Activated naive CD4-positive, alpha-beta T cell treated with anti-CD3 and anti-CD28 coated beads, Interleukin-2, amount 50 U/mL, for 72 hours (primary cell): ENCODE measurements around the gene SESTD1. TPM values are rescaled to one million over a fixed set of nuclear protein-coding genes. Genes with fewer than 3 reads are reported as not detected.
"Not testable (repeated sequence)": the region's sequence is repeated elsewhere in the genome, so short reads cannot be mapped to it uniquely, and the experiment has no call there.

ENCODE experiments used
- ATAC-seq, 2 donors: fragments of 150-1000 bp; cut with Tn5 transposase; 2 replicates each; pipeline ENCODE4 v1.10.0; 2021; ENCODE audit warnings: mild to moderate bottlenecking in 2 of 2, moderate library complexity in 2 of 2
- DNase-seq, 2 donors: peaks; one replicate each; pipeline ENCODE4 v3.0.0; 2021 to 2022; ENCODE audit warnings: low spot score in 2 of 2
- H3K27ac Mint-ChIP-seq, 2 donors: one replicate each; pipeline ENCODE4 v1.8.0; 2022; ENCODE audit warnings: mild to moderate bottlenecking in 2 of 2, mixed read lengths in 2 of 2
- H3K36me3 Mint-ChIP-seq, 2 donors: one replicate each; pipeline ENCODE4 v1.8.0; 2022; ENCODE audit warnings: mixed read lengths in 2 of 2
- H3K9me3 Mint-ChIP-seq, 2 donors: one replicate each; pipeline ENCODE4 v1.8.0; 2022; ENCODE audit warnings: mixed read lengths in 2 of 2
- total RNA-seq, 2 donors: library from RNA; stranded (reverse); gene quantifications; one replicate each; pipeline ENCODE4 v1.2.3, GENCODE V29; 2022

The SESTD1 gene
- total RNA-seq, 2 donors from 2014 or later, result 15.4 to 16.0 TPM

- H3K9me3 Mint-ChIP-seq, result no peaks in the 10 kb centered on the region
- H3K36me3 Mint-ChIP-seq, result no peaks in the 10 kb centered on the region
Measured at GRCh38 chr2:179226961-179227259, 37.7 kb downstream of the SESTD1 start.

GRCh38 chr2:179226203-179226960 lies 38.2 kb downstream of the SESTD1 start:
- Mint-ChIP-seq H3K36me3 (no peaks in the 10 kb centered on the region), H3K9me3 (no peaks in the 10 kb centered on the region), H3K27ac (no peak overlapping the region)
- ATAC-seq, result no peak
- DNase-seq, result no peak

More at GRCh38 chr2:179226961-179227259, 37.7 kb downstream of the SESTD1 start:
- ATAC-seq, result no peak
- H3K27ac Mint-ChIP-seq, result no peak overlapping the region
- DNase-seq, result no peak

GRCh38 chr2:179224361-179224760 lies 40.3 kb downstream of the SESTD1 start:
- no peak for ATAC-seq
- Mint-ChIP-seq H3K27ac (no peak overlapping the region), H3K36me3 (no peaks in the 10 kb centered on the region), H3K9me3 (no peaks in the 10 kb centered on the region)
- no peak for DNase-seq

- DNase-seq (no peak), ATAC-seq (no peak)
- Mint-ChIP-seq H3K36me3 (no peaks in the 10 kb centered on the region), H3K9me3 (no peaks in the 10 kb centered on the region), H3K27ac (peak overlapping the region in 1 of 2 donors; percentile 9)
Measured at GRCh38 chr2:179222076-179222475, 42.6 kb downstream of the SESTD1 start.

GRCh38 chr2:179218848-179219594 lies 45.6 kb downstream of the SESTD1 start:
- no peaks in the 10 kb centered on the region for H3K36me3 Mint-ChIP-seq
- no peaks in the 10 kb centered on the region for H3K9me3 Mint-ChIP-seq
- DNase-seq (peak in 1 of 2 donors; percentile 37), ATAC-seq (peak; percentile 33 to 58)
- no peak overlapping the region for H3K27ac Mint-ChIP-seq

GRCh38 chr2:179214671-179215070 lies 50.0 kb downstream of the SESTD1 start:
- not testable (repeated sequence) for H3K36me3 Mint-ChIP-seq, ATAC-seq, H3K9me3 Mint-ChIP-seq, DNase-seq, H3K27ac Mint-ChIP-seq

- H3K9me3 Mint-ChIP-seq, result no peaks in the 10 kb centered on the region
Measured at GRCh38 chr2:179211355-179211754, 53.3 kb downstream of the SESTD1 start.

GRCh38 chr2:179208277-179208676 lies 56.4 kb downstream of the SESTD1 start:
- H3K9me3 Mint-ChIP-seq, H3K27ac Mint-ChIP-seq, H3K36me3 Mint-ChIP-seq, DNase-seq, ATAC-seq: not testable (repeated sequence)

More at GRCh38 chr2:179211355-179211754, 53.3 kb downstream of the SESTD1 start:
- no peak overlapping the region for H3K27ac Mint-ChIP-seq
- H3K36me3 Mint-ChIP-seq, result peaks cover 0 to 5% of the 10 kb centered on the region in 2 donors
- ATAC-seq, result no peak
- DNase-seq, result no peak

GRCh38 chr2:179207047-179207446 lies 57.6 kb downstream of the SESTD1 start:
- ATAC-seq (no peak), DNase-seq (no peak)
- H3K27ac Mint-ChIP-seq, result no peak overlapping the region
- no peaks in the 10 kb centered on the region for H3K9me3 Mint-ChIP-seq
- peaks cover 0 to 13% of the 10 kb centered on the region in 2 donors for H3K36me3 Mint-ChIP-seq

GRCh38 chr2:179201869-179202268 lies 62.8 kb downstream of the SESTD1 start:
- no peak overlapping the region for H3K27ac Mint-ChIP-seq
- no peak for ATAC-seq

GRCh38 chr2:179195926-179196590 lies 68.6 kb downstream of the SESTD1 start:
- H3K27ac Mint-ChIP-seq, DNase-seq, ATAC-seq, H3K36me3 Mint-ChIP-seq, H3K9me3 Mint-ChIP-seq: not testable (repeated sequence)

More at GRCh38 chr2:179201869-179202268, 62.8 kb downstream of the SESTD1 start:
- Mint-ChIP-seq H3K36me3 (peaks cover 0 to 8% of the 10 kb centered on the region in 2 donors), H3K9me3 (no peaks in the 10 kb centered on the region)
- no peak for DNase-seq

- Mint-ChIP-seq H3K36me3 (peaks cover 0 to 3% of the 10 kb centered on the region in 2 donors), H3K9me3 (peaks cover 0 to 3% of the 10 kb centered on the region in 2 donors), H3K27ac (no peak overlapping the region)
- ATAC-seq, result no peak
- no peak for DNase-seq
Measured at GRCh38 chr2:179195141-179195540, 69.5 kb downstream of the SESTD1 start.

GRCh38 chr2:179193759-179194394 lies 70.8 kb downstream of the SESTD1 start:
- Mint-ChIP-seq H3K36me3 (peaks cover 0 to 14% of the 10 kb centered on the region in 2 donors), H3K27ac (peak overlapping the region in 1 of 2 donors; percentile 2), H3K9me3 (peaks cover 0 to 5% of the 10 kb centered on the region in 2 donors)
- no peak for ATAC-seq
- no peak for DNase-seq

GRCh38 chr2:179191110-179191509 lies 73.5 kb downstream of the SESTD1 start:
- ATAC-seq, result no peak
- Mint-ChIP-seq H3K27ac (no peak overlapping the region), H3K9me3 (peaks cover 0 to 5% of the 10 kb centered on the region in 2 donors), H3K36me3 (peaks cover 8 to 21% of the 10 kb centered on the region in 2 donors)
- no peak for DNase-seq

GRCh38 chr2:179186126-179186525 lies 78.5 kb downstream of the SESTD1 start:
- DNase-seq (no peak), ATAC-seq (no peak)
- Mint-ChIP-seq H3K36me3 (peaks cover 8 to 21% of the 10 kb centered on the region in 2 donors), H3K9me3 (peaks cover 0 to 5% of the 10 kb centered on the region in 2 donors), H3K27ac (no peak overlapping the region)

GRCh38 chr2:179184610-179185009 lies 80.0 kb downstream of the SESTD1 start:
- peaks cover 8 to 12% of the 10 kb centered on the region in 2 donors for H3K36me3 Mint-ChIP-seq
- DNase-seq (no peak), ATAC-seq (no peak)
- no peak overlapping the region for H3K27ac Mint-ChIP-seq
- H3K9me3 Mint-ChIP-seq, result no peaks in the 10 kb centered on the region

- Mint-ChIP-seq H3K36me3 (no peaks in the 10 kb centered on the region), H3K9me3 (no peaks in the 10 kb centered on the region), H3K27ac (no peak overlapping the region)
- DNase-seq, result no peak
- ATAC-seq, result no peak
Measured at GRCh38 chr2:179181002-179181401, 83.6 kb downstream of the SESTD1 start.
